Fibroblast of mammary gland (primary cell): ENCODE results near the gene IFFO2.

Experiments used
- DNase-seq: peaks from one replicate; pipeline ENCODE4 v3.0.0-alpha.2; 2010; ENCODE audit warnings: low read depth
- H3K4me3 ChIP-seq: 2 replicates; pipeline ENCODE4 v1.5.1; 2011; ENCODE audit warnings: low read depth, mild to moderate bottlenecking, low read length, moderate library complexity; ENCODE audit not compliant: control insufficient read depth
- CTCF ChIP-seq: conservative IDR thresholded peaks from 2 replicates; pipeline ENCODE4 v1.5.1; 2011; ENCODE audit warnings: low read depth, low read length, inconsistent platforms; ENCODE audit not compliant: control insufficient read depth, insufficient read depth

IFFO2 gene

GRCh38 chr1:18938008-18938706 lies 18.3 kb downstream of the IFFO2 start:
- H3K4me3 ChIP-seq = no peak overlapping the region
- no peak for TF ChIP-seq CTCF
- DNase-seq = no peak

- no peak for TF ChIP-seq CTCF
- no peak overlapping the region for H3K4me3 ChIP-seq
- no peak for DNase-seq
Measured at GRCh38 chr1:18937539-18937938, 18.9 kb downstream of the IFFO2 start.

GRCh38 chr1:18936814-18937481 lies 19.5 kb downstream of the IFFO2 start:
- TF ChIP-seq CTCF = no peak
- no peak overlapping the region for H3K4me3 ChIP-seq
- DNase-seq = no peak

- no peak for DNase-seq
- H3K4me3 ChIP-seq = no peak overlapping the region
- no peak for TF ChIP-seq CTCF
Measured at GRCh38 chr1:18936471-18936813, 20.0 kb downstream of the IFFO2 start.

GRCh38 chr1:18934205-18935000 lies 22.1 kb downstream of the IFFO2 start:
- no peak overlapping the region for H3K4me3 ChIP-seq
- DNase-seq = no peak
- no peak for TF ChIP-seq CTCF

GRCh38 chr1:18932879-18933278 lies 23.6 kb downstream of the IFFO2 start:
- DNase-seq = no peak
- no peak overlapping the region for H3K4me3 ChIP-seq
- TF ChIP-seq CTCF = no peak
